H1 (cell line): Measurements from ENCODE around the gene RPA3. TPM values are rescaled to one million over a fixed set of nuclear protein-coding genes. Genes with fewer than 3 reads are reported as not detected.
"Not testable (repeated sequence)": the region's sequence is repeated elsewhere in the genome, so short reads cannot be mapped to it uniquely, and the experiment has no call there.

Experiments
- CTCF ChIA-PET: fragments of 300-600 bp; sonication (Branson Sonifier 250); formaldehyde crosslinking; loops from one replicate; lab custom pipeline; 2021; ENCODE audit not compliant: partially characterized antibody; lab: Charles Lee
- POLR2A ChIA-PET: fragments of 300-600 bp; sonication (Branson Sonifier 250); formaldehyde crosslinking; loops from one replicate; lab custom pipeline; 2021; ENCODE audit warnings: inconsistent platforms; ENCODE audit not compliant: partially characterized antibody; lab: Charles Lee
- DNase-seq, 2 experiments: peaks; one replicate each; pipeline versions ENCODE4 v3.0.0 to v3.0.0-alpha.2; 2010 to 2022; ENCODE audit warnings: low spot score in 2 of 2, low read depth in 1 of 2, mixed read lengths in 1 of 2
- FAIRE-seq: peaks from 2 replicates; lab custom pipeline; 2011; peaks lifted over from hg19 to GRCh38; lab: Jason Lieb, UNC
- H2AFZ ChIP-seq: 2 replicates; pipeline ENCODE4 v1.8.1; 2012; ENCODE audit warnings: low read length, inconsistent platforms
- H2AK5ac ChIP-seq: 2 replicates; pipeline ENCODE4 v1.6.1; 2013; ENCODE audit warnings: low read depth, low read length
- H2BK120ac ChIP-seq: replicated peaks from 2 replicates; pipeline ENCODE3; 2013; ENCODE audit warnings: low read depth, low read length, inconsistent platforms
- H2BK12ac ChIP-seq: 2 replicates; pipeline ENCODE4 v1.6.1; 2013; ENCODE audit warnings: low read depth, low read length
- H2BK15ac ChIP-seq: 2 replicates; pipeline ENCODE4 v1.6.1; 2013; ENCODE audit warnings: low read length
- H2BK20ac ChIP-seq: 2 replicates; pipeline ENCODE4 v1.6.1; 2013; ENCODE audit warnings: low read length
- H2BK5ac ChIP-seq: 2 replicates; pipeline ENCODE4 v1.6.1; 2013; ENCODE audit warnings: low read depth, low read length
- H3K14ac ChIP-seq: 2 replicates; pipeline ENCODE4 v1.6.1; 2013; ENCODE audit warnings: inconsistent platforms; ENCODE audit not compliant: insufficient read length
- H3K18ac ChIP-seq: 2 replicates; pipeline ENCODE4 v1.6.1; 2013; ENCODE audit warnings: low read length; ENCODE audit errors: extremely low read depth
- H3K23ac ChIP-seq: 2 replicates; pipeline ENCODE4 v1.6.1; 2013; ENCODE audit warnings: inconsistent platforms; ENCODE audit not compliant: insufficient read length
- H3K23me2 ChIP-seq: 2 replicates; pipeline ENCODE4 v1.6.1; 2013; ENCODE audit warnings: low read depth, low read length
- H3K27ac ChIP-seq: 2 replicates; pipeline ENCODE4 v1.6.1; 2011; ENCODE audit warnings: low read depth, low read length, inconsistent platforms
- H3K27me3 ChIP-seq, 4 experiments: replicated peaks in 1 of 4; 1 replicate in 1 of 4; 2 replicates in 3 of 4; pipeline versions ENCODE4 v1.6.1 to v1.8.1; 2011 to 2013; ENCODE audit warnings: low read length in 3 of 4, mild to moderate bottlenecking in 3 of 4, inconsistent platforms in 2 of 4, mixed read lengths in 2 of 4, moderate library complexity in 1 of 4; ENCODE audit not compliant: control insufficient read depth in 3 of 4, insufficient read depth in 3 of 4; ENCODE audit errors: extremely low read depth in 1 of 4
- H3K36me3 ChIP-seq, 4 experiments: 2 replicates each; pipeline versions ENCODE4 v1.6.1 to v1.8.1; 2011 to 2013; ENCODE audit warnings: mild to moderate bottlenecking in 4 of 4, low read length in 3 of 4, moderate library complexity in 2 of 4, control low read depth in 1 of 4, inconsistent platforms in 1 of 4; ENCODE audit not compliant: insufficient read depth in 4 of 4, control insufficient read depth in 2 of 4
- H3K4ac ChIP-seq: replicated peaks from 2 replicates; pipeline ENCODE3; 2013; ENCODE audit warnings: low read length, low read depth, mixed read lengths, inconsistent platforms; ENCODE audit not compliant: insufficient read length
- H3K4me1 ChIP-seq, 4 experiments: replicated peaks in 1 of 4; 1 replicate in 1 of 4; 2 replicates in 3 of 4; pipeline versions ENCODE4 v1.6.1 to v1.8.1; 2011 to 2013; ENCODE audit warnings: low read length in 3 of 4, inconsistent platforms in 2 of 4, mixed read lengths in 1 of 4; ENCODE audit not compliant: insufficient read depth in 4 of 4, control insufficient read depth in 3 of 4
- H3K4me2 ChIP-seq, 2 experiments: 2 replicates each; pipeline versions ENCODE4 v1.6.1 to v1.8.1; 2011 to 2013; ENCODE audit warnings: low read depth in 2 of 2, low read length in 2 of 2, control low read depth in 1 of 2, inconsistent platforms in 1 of 2, mild to moderate bottlenecking in 1 of 2; ENCODE audit not compliant: insufficient read depth in 1 of 2
- H3K4me3 ChIP-seq, 4 experiments: fragments of 200-600, 300-600 bp in 1 of 4; sonication (generic), shearing (Covaris generic), sonication (Bioruptor Twin) in 1 of 4; 2 replicates each; pipeline versions ENCODE4 v1.5.1 to v1.8.1; 2011 to 2016; ENCODE audit warnings: low read length in 4 of 4, low read depth in 3 of 4, control low read depth in 2 of 4, inconsistent platforms in 2 of 4, mild to moderate bottlenecking in 2 of 4, mixed read lengths in 1 of 4, moderate library complexity in 1 of 4; ENCODE audit not compliant: insufficient read depth in 2 of 4; ENCODE audit errors: extremely low read depth in 1 of 4
- H3K56ac ChIP-seq: replicated peaks from 2 replicates; pipeline ENCODE3; 2013; ENCODE audit warnings: low read depth, mild to moderate bottlenecking, mixed read lengths, low read length, inconsistent platforms; ENCODE audit not compliant: insufficient read length
- H3K79me1 ChIP-seq: 2 replicates; pipeline ENCODE4 v1.6.1; 2013; ENCODE audit warnings: low read depth, low read length, control low read depth
- H3K79me2 ChIP-seq, 2 experiments: 2 replicates each; pipeline versions ENCODE4 v1.6.1 to v1.8.1; 2012 to 2013; ENCODE audit warnings: low read length in 2 of 2, mild to moderate bottlenecking in 2 of 2, inconsistent platforms in 1 of 2; ENCODE audit not compliant: insufficient read depth in 2 of 2, control insufficient read depth in 1 of 2
- H3K9ac ChIP-seq, 4 experiments: replicated peaks in 1 of 4; 1 replicate in 1 of 4; 2 replicates in 3 of 4; pipeline versions ENCODE4 v1.6.1 to v1.8.1; 2011 to 2013; ENCODE audit warnings: low read depth in 3 of 4, low read length in 3 of 4, control low read depth in 2 of 4, mild to moderate bottlenecking in 2 of 4, moderate library complexity in 2 of 4, inconsistent platforms in 1 of 4; ENCODE audit errors: extremely low read depth in 1 of 4
- H3K9me3 ChIP-seq, 2 experiments: 2 replicates each; pipeline versions ENCODE4 v1.6.1 to v1.8.1; 2012 to 2013; ENCODE audit warnings: mild to moderate bottlenecking in 2 of 2, moderate library complexity in 2 of 2, control low read depth in 1 of 2, inconsistent platforms in 1 of 2, low read depth in 1 of 2, low read length in 1 of 2, mixed read lengths in 1 of 2; ENCODE audit not compliant: insufficient read depth in 2 of 2
- H4K20me1 ChIP-seq, 2 experiments: replicated peaks in 1 of 2; 2 replicates each; pipeline versions ENCODE3 to v1.8.1; 2011 to 2013; ENCODE audit warnings: inconsistent platforms in 2 of 2, low read length in 2 of 2, mild to moderate bottlenecking in 1 of 2; ENCODE audit not compliant: insufficient read depth in 2 of 2, control insufficient read depth in 1 of 2
- H4K5ac ChIP-seq: 2 replicates; pipeline ENCODE4 v1.6.1; 2013; ENCODE audit warnings: low read length, low read depth, mixed read lengths, inconsistent platforms; ENCODE audit not compliant: insufficient read length
- H4K8ac ChIP-seq: 2 replicates; pipeline ENCODE4 v1.8.0; 2013; ENCODE audit warnings: mild to moderate bottlenecking, moderate library complexity, low read length, inconsistent platforms; ENCODE audit not compliant: insufficient read depth; ENCODE audit errors: extremely low read depth
- H4K91ac ChIP-seq: replicated peaks from 2 replicates; pipeline ENCODE3; 2013; ENCODE audit warnings: low read length, mixed read lengths, inconsistent platforms; ENCODE audit not compliant: insufficient read length
- WGBS, 2 experiments: shearing (Covaris generic) in 1 of 2; methylation state at CpG; one replicate each; pipeline versions ENCODE4 v1.1.6 to v1.1.7; 2013 to 2015; ENCODE audit warnings: low lambda C conversion rate in 2 of 2, mixed read lengths in 2 of 2, inconsistent platforms in 1 of 2, low coverage in 1 of 2, missing lambda C conversion rate in 1 of 2; ENCODE audit not compliant: insufficient replicate concordance in 2 of 2, insufficient coverage in 1 of 2, insufficient read length in 1 of 2; ENCODE audit errors: extremely low coverage in 1 of 2, missing lambda C conversion rate in 1 of 2; 5-methylcytosine and 5-hydroxymethylcytosine counted together
- polyA plus RNA-seq, 7 experiments: library from polyadenylated mRNA; depleted of rRNA in 3 of 7; stranded (reverse) in 5 of 7; unstranded in 2 of 7; fragments of >200 nt in 5 of 7; fragments of 200-250 nt in 2 of 7; gene quantifications; 1 replicate in 5 of 7; 2 replicates in 1 of 7; 4 replicates in 1 of 7; pipeline versions ENCODE4 v1.2.1 to v1.2.3, GENCODE V29; 2011 to 2013; ENCODE audit warnings: missing spikeins in 2 of 7, mixed read lengths in 2 of 7
- total RNA-seq: library from RNA; stranded (reverse); fragmentation: NEBNext Ultra II Directional; extraction: Animal tissue kit (Norgen Biotek cat#: 25700); gene quantifications from 2 replicates; pipeline ENCODE4 v1.2.1, GENCODE V29; 2021

RPA3 gene
- total and polyA plus RNA-seq, 2 of the 8 experiments (the other 6 are each of a cell fraction or from before 2014, with no cell fraction given) = 60.2 to 105 TPM

DNA sequence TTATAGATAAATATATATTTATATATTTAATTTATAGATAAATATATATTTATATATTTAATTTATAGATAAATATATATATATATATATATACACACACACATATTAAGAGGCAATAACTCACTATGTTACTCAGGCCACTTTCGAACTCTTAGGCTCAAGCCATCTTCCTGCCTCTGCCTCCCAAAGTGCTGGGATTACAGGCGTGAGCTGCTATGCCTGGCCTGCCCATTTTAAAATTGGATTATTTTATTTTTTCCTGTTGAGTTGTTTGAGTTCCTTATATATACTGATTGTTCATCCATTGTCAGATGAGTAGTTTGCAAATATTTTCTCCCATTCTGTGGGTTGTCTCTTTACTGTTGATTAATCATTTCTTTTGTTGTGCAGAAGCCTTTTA lies 38.8 kb downstream of the RPA3 start:
- not testable (repeated sequence) for FAIRE-seq

More for the DNA sequence above, 38.8 kb downstream of the RPA3 start:
- H4K20me1 ChIP-seq, H3K56ac ChIP-seq, H3K23ac ChIP-seq, H2BK12ac ChIP-seq, H2BK120ac ChIP-seq, DNase-seq, H3K4me1 ChIP-seq, H2BK20ac ChIP-seq, H3K14ac ChIP-seq, H3K23me2 ChIP-seq, H2AK5ac ChIP-seq, H3K79me1 ChIP-seq, H2AFZ ChIP-seq, H4K91ac ChIP-seq, H3K9me3 ChIP-seq, H3K4ac ChIP-seq, H3K27ac ChIP-seq, H3K18ac ChIP-seq, H2BK5ac ChIP-seq, H3K79me2 ChIP-seq, POLR2A ChIA-PET, H3K27me3 ChIP-seq, H4K5ac ChIP-seq, H3K36me3 ChIP-seq, H4K8ac ChIP-seq, H2BK15ac ChIP-seq, H3K4me3 ChIP-seq, H3K9ac ChIP-seq, H3K4me2 ChIP-seq: not testable (repeated sequence)
- CTCF ChIA-PET = interaction anchor here (0.8 to 2.9 kb wide), 3 partner anchors 13 to 533 kb away, joined by 3 to 19 read pairs (median 3); no protein-coding TSS in a partner anchor
- 98% methylated on average over 2 of the region's 2 CpGs; no CpG with 5 or more reads in 1 of the 2 experiments for WGBS, 2 experiments
